Endothelial cell of umbilical vein (primary cell): Measurements from ENCODE around the gene LARGE1. TPM values are rescaled to one million over a fixed set of nuclear protein-coding genes. Genes with fewer than 3 reads are reported as not detected.
A peak's percentile ranks its signal among the peaks of the same experiment; 100 is the strongest.

Experiments
- BruUV-seq: library from RNA; stranded (reverse); fragments of 400-500 nt; replicated peaks from 2 replicates; lab custom pipeline; 2021; lab: Mats Ljungman, UMichigan
- CTCF ChIA-PET: fragments of 300-600, 350-600 bp; sonication (Branson Sonifier 250); formaldehyde crosslinking; loops from one replicate; lab custom pipeline; 2021; ENCODE audit warnings: antibody characterized with exemption, inconsistent platforms; lab: Charles Lee
- POLR2A ChIA-PET: fragments of 300-600, 350-600 bp; sonication (Branson Sonifier 250); formaldehyde crosslinking; loops from one replicate; lab custom pipeline; 2021; ENCODE audit warnings: antibody characterized with exemption, inconsistent platforms; lab: Charles Lee
- DNase-seq: peaks from one replicate; pipeline ENCODE4 v3.0.0-alpha.2; 2011; ENCODE audit warnings: low read depth, low spot score
- FAIRE-seq: peaks from 2 replicates; lab custom pipeline; 2011; peaks lifted over from hg19 to GRCh38; lab: Jason Lieb, UNC
- H2AFZ ChIP-seq: 2 replicates; pipeline ENCODE4 v1.6.0; 2012; ENCODE audit warnings: low read depth, low read length, control low read depth, inconsistent platforms
- H3K27ac ChIP-seq: 2 replicates; pipeline ENCODE4 v1.5.1; 2011; ENCODE audit warnings: low read depth, mild to moderate bottlenecking, control low read depth, low read length, moderate library complexity; ENCODE audit not compliant: insufficient read depth
- H3K27me3 ChIP-seq, 2 experiments: 2 replicates each; pipeline versions ENCODE4 v1.6.0 to v1.6.1; 2011; ENCODE audit warnings: low read length in 2 of 2, mixed read lengths in 1 of 2; ENCODE audit not compliant: control insufficient read depth in 2 of 2, insufficient read depth in 2 of 2
- H3K36me3 ChIP-seq, 2 experiments: 2 replicates in 1 of 2; 3 replicates in 1 of 2; pipeline ENCODE4 v1.5.1; 2011; ENCODE audit warnings: low read length in 2 of 2, mild to moderate bottlenecking in 1 of 2, moderate library complexity in 1 of 2; ENCODE audit not compliant: control insufficient read depth in 2 of 2, insufficient read depth in 2 of 2; ENCODE audit errors: extremely low read depth in 1 of 2
- H3K4me1 ChIP-seq: 3 replicates; pipeline ENCODE4 v1.5.1; 2011; ENCODE audit warnings: mild to moderate bottlenecking, low read length; ENCODE audit not compliant: control insufficient read depth, insufficient read depth; ENCODE audit errors: extremely low read depth
- H3K4me2 ChIP-seq: 2 replicates; pipeline ENCODE4 v1.6.1; 2011; ENCODE audit warnings: low read length, control low read depth, mixed read lengths; ENCODE audit not compliant: insufficient read depth
- H3K4me3 ChIP-seq, 3 experiments: fragments of 200-600 bp in 1 of 3; sonication (generic), shearing (Covaris generic) in 1 of 3; replicated peaks in 1 of 3; 2 replicates each; pipeline ENCODE4 v1.5.1; 2011 to 2016; ENCODE audit warnings: control low read depth in 3 of 3, low read length in 3 of 3, mild to moderate bottlenecking in 2 of 3, inconsistent platforms in 1 of 3, low read depth in 1 of 3, moderate library complexity in 1 of 3; ENCODE audit not compliant: insufficient read depth in 1 of 3
- H3K79me2 ChIP-seq: 2 replicates; pipeline ENCODE4 v1.6.0; 2012; ENCODE audit warnings: low read length, inconsistent platforms; ENCODE audit not compliant: control insufficient read depth, insufficient read depth
- H3K9ac ChIP-seq: replicated peaks from 2 replicates; pipeline ENCODE3; 2011; ENCODE audit warnings: low read length, control low read depth; ENCODE audit not compliant: insufficient read depth; ENCODE audit errors: extremely low read depth
- H3K9me1 ChIP-seq: replicated peaks from 3 replicates; pipeline ENCODE4 v1.6.0; 2011; ENCODE audit warnings: mild to moderate bottlenecking, low read length; ENCODE audit not compliant: control insufficient read depth, insufficient read depth; ENCODE audit errors: extremely low read depth
- H3K9me3 ChIP-seq: replicated peaks from 2 replicates; pipeline ENCODE4 v1.5.1; 2012; ENCODE audit warnings: low read length, inconsistent platforms; ENCODE audit not compliant: control insufficient read depth, insufficient read depth
- H4K20me1 ChIP-seq: replicated peaks from 2 replicates; pipeline ENCODE3; 2011; ENCODE audit warnings: mild to moderate bottlenecking, low read length; ENCODE audit not compliant: control insufficient read depth, insufficient read depth; ENCODE audit errors: extremely low read depth
- EZH2 ChIP-seq: IDR thresholded peaks from 2 replicates; pipeline ENCODE4 v1.6.1; 2012; ENCODE audit warnings: borderline replicate concordance, low read depth, mild to moderate bottlenecking, moderate library complexity, low read length, inconsistent platforms; ENCODE audit not compliant: severe bottlenecking
- FOS ChIP-seq: IDR thresholded peaks from 2 replicates; pipeline ENCODE4 v1.6.1; 2011; ENCODE audit warnings: mild to moderate bottlenecking, low read length, moderate library complexity, borderline replicate concordance; ENCODE audit not compliant: insufficient read depth
- GATA2 ChIP-seq: IDR thresholded peaks from 2 replicates; pipeline ENCODE4 v1.7.0; 2011; ENCODE audit warnings: low read depth, mild to moderate bottlenecking, moderate library complexity, mixed read lengths, low read length; ENCODE audit not compliant: insufficient read length, insufficient read depth
- JUN ChIP-seq: IDR thresholded peaks from 2 replicates; pipeline ENCODE4 v1.6.1; 2011; ENCODE audit warnings: borderline replicate concordance, low read depth; ENCODE audit not compliant: insufficient read length, insufficient read depth
- MYC ChIP-seq: IDR thresholded peaks from one replicate; pipeline ENCODE4 v1.6.1; 2011; ENCODE audit warnings: mild to moderate bottlenecking, low read depth, low read length
- POLR2A ChIP-seq: IDR thresholded peaks from 2 replicates; pipeline ENCODE4 v1.6.1; 2012; ENCODE audit warnings: low read depth, mild to moderate bottlenecking, control low read depth, low read length
- POLR2AphosphoS5 ChIP-seq: IDR thresholded peaks from 2 replicates; pipeline ENCODE4 v1.6.1; 2012; ENCODE audit warnings: low read depth, mild to moderate bottlenecking, control low read depth, low read length, moderate library complexity; ENCODE audit not compliant: insufficient read depth
- dilution Hi-C: fragments of 300-500 bp; cut with MboI; formaldehyde crosslinking; loops from one replicate; pipeline ENCODE4 v1.15.0; 2019; ENCODE audit warnings: low sequenced_read_pairs; ENCODE audit not compliant: extremely low pct_ligation_motif_present
- intact Hi-C: fragments of 100-400 bp; cut with micrococcal nuclease; formaldehyde crosslinking; loops from one replicate; pipeline ENCODE4 v1.10.0; 2022
- polyA plus RNA-seq, 4 experiments: library from polyadenylated mRNA; depleted of rRNA in 3 of 4; stranded (reverse) in 3 of 4; unstranded in 1 of 4; fragments of >200 nt; gene quantifications; 2 replicates each; pipeline versions ENCODE4 v1.2.1 to v1.2.3, GENCODE V29; 2011 to 2012; ENCODE audit warnings: missing spikeins in 1 of 4
- total RNA-seq: library from RNA; stranded (reverse); gene quantifications from 2 replicates; pipeline ENCODE4 v1.2.3, GENCODE V29; 2021
- TF ChIP-seq, protein P1 (sequence below): IDR thresholded peaks from 2 replicates; pipeline ENCODE4 v1.6.1; 2011; ENCODE audit not compliant: insufficient read depth, insufficient read length
- TF ChIP-seq, protein P2 (sequence below), 2 donors: IDR thresholded peaks; 1 replicate in 1 of 2; 2 replicates in 1 of 2; pipeline ENCODE4 v1.5.1; 2011; ENCODE audit warnings: low read length in 2 of 2, mild to moderate bottlenecking in 2 of 2, moderate library complexity in 2 of 2, control low read depth in 1 of 2, inconsistent platforms in 1 of 2, low read depth in 1 of 2; ENCODE audit not compliant: insufficient read depth in 1 of 2; ENCODE audit errors: extremely low read depth in 1 of 2

LARGE1 gene
- total and polyA plus RNA-seq, 2 donors (not counting 3 experiments of a cell fraction or from before 2014, with no cell fraction given) = 0.95 to 4.4 TPM

DNA sequence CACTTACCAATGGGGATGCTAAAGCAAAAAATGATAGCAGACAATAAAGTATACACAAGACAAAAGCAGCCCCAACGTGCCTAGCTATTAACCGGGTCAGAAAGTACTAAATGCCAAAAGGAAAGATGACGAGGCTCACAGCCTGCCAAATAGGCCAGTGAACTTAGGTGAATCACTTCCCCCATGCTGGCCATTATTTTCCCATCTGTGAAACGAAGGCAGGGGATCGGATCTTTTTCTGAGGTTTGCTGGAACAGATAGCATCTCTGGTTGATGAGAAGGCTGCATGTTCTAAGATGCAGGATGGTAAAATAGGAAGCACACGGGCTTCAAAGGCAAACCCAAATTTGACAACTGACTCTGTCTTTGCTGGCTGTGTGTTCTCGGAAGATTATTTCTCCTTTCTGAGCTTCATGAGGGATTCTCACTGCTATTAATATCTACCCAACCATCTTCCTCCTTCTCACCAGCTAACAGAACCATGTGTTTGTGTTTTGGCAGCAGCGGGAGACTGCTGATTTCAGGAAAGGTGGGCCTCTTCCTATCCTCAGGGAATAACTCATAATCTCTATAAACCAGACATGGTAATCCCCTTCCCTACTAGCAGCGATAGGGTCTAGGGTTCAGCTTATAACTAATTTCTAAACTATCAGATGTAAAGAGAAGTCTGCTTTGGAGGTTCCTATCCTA, 390.7 kb downstream of the LARGE1 start:
- peaks cover 2% of the 10 kb centered on the region for H3K9me3 ChIP-seq
- no peak for DNase-seq
- peak; percentile 15 for FAIRE-seq
- ChIA-PET CTCF (no interaction called here), POLR2A (no interaction called here)
- no peak overlapping the region for H3K4me2 ChIP-seq
- H3K27ac ChIP-seq = no peak overlapping the region
- no peak overlapping the region for H3K9ac ChIP-seq
- H4K20me1 ChIP-seq = no peaks in the 10 kb centered on the region
- BruUV-seq = no TSS peak
- no peaks in the 10 kb centered on the region for H3K36me3 ChIP-seq
- H3K4me1 ChIP-seq = no peaks in the 10 kb centered on the region
- no peaks in the 10 kb centered on the region for H3K79me2 ChIP-seq
- no peak for TF ChIP-seq POLR2AphosphoS5
- no peak for TF ChIP-seq POLR2A
- TF ChIP-seq, protein P1, sequence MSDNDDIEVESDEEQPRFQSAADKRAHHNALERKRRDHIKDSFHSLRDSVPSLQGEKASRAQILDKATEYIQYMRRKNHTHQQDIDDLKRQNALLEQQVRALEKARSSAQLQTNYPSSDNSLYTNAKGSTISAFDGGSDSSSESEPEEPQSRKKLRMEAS = no peak
- no peak for TF ChIP-seq EZH2
- TF ChIP-seq, protein P2, sequence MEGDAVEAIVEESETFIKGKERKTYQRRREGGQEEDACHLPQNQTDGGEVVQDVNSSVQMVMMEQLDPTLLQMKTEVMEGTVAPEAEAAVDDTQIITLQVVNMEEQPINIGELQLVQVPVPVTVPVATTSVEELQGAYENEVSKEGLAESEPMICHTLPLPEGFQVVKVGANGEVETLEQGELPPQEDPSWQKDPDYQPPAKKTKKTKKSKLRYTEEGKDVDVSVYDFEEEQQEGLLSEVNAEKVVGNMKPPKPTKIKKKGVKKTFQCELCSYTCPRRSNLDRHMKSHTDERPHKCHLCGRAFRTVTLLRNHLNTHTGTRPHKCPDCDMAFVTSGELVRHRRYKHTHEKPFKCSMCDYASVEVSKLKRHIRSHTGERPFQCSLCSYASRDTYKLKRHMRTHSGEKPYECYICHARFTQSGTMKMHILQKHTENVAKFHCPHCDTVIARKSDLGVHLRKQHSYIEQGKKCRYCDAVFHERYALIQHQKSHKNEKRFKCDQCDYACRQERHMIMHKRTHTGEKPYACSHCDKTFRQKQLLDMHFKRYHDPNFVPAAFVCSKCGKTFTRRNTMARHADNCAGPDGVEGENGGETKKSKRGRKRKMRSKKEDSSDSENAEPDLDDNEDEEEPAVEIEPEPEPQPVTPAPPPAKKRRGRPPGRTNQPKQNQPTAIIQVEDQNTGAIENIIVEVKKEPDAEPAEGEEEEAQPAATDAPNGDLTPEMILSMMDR (IDR thresholded peaks at IDR 0.05; ENCODE audit: extremely low read depth in 1 of 2, insufficient read depth in 1 of 2, low read depth in 1 of 2, low read length in 2 of 2) = no peak
- no peak for TF ChIP-seq MYC
- TF ChIP-seq GATA2 = peak; percentile 81
- no peak for TF ChIP-seq JUN
- peak; percentile 17 for TF ChIP-seq FOS
- no peaks in the 10 kb centered on the region for H3K27me3 ChIP-seq
- no peak overlapping the region for H3K4me3 ChIP-seq
- H2AFZ ChIP-seq = no peak overlapping the region
- intact Hi-C loops (loop anchor here (10.0 kb wide), 1 partner anchor 135 kb away; no protein-coding TSS in a partner anchor), dilution Hi-C loops (no loop called here)
- H3K9me1 ChIP-seq = no peaks in the 10 kb centered on the region
